Loucy (cell line): ENCODE measurements around the gene PACRG.

Experiments
- EZH2phosphoT487 ChIP-seq: fragments of 200-600 bp; IDR thresholded peaks from 2 replicates; pipeline ENCODE4 v1.6.1; 2018; ENCODE audit warnings: antibody characterized with exemption, mild to moderate bottlenecking, moderate library complexity, borderline replicate concordance
- TF ChIP-seq, protein P1 (sequence below): fragments of 200-600 bp; sonication (generic); conservative IDR thresholded peaks from 2 replicates; pipeline ENCODE4 v1.5.1; 2014; ENCODE audit warnings: mild to moderate bottlenecking, antibody characterized with exemption, low read length

DNA sequence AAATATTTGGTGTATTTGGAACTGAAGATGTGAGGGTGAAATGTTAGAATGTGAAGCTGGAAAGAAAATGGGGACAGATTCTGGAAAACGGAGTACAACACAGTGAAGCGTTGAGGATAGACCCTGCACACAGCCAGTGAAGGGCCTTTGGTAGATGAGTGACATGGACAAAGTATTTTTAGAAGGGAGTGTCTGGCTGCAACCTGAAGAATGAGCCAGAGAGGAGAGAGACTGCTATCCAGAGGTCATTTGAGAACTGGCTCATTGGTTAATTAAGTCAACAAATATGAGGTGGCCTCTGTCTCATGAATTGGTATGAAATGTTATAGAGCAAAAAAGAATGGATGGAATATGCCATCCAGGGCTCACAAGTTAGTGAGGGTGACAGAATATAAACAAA, 310.5 kb downstream of the PACRG start:
- TF ChIP-seq, protein P1, sequence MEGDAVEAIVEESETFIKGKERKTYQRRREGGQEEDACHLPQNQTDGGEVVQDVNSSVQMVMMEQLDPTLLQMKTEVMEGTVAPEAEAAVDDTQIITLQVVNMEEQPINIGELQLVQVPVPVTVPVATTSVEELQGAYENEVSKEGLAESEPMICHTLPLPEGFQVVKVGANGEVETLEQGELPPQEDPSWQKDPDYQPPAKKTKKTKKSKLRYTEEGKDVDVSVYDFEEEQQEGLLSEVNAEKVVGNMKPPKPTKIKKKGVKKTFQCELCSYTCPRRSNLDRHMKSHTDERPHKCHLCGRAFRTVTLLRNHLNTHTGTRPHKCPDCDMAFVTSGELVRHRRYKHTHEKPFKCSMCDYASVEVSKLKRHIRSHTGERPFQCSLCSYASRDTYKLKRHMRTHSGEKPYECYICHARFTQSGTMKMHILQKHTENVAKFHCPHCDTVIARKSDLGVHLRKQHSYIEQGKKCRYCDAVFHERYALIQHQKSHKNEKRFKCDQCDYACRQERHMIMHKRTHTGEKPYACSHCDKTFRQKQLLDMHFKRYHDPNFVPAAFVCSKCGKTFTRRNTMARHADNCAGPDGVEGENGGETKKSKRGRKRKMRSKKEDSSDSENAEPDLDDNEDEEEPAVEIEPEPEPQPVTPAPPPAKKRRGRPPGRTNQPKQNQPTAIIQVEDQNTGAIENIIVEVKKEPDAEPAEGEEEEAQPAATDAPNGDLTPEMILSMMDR, result no peak
- TF ChIP-seq EZH2phosphoT487, result no peak
